ENCODE measurements around the gene SNRNP70.
A peak's percentile ranks its signal among the peaks of the same experiment; 100 is the strongest.
"Not testable (repeated sequence)": the region's sequence is repeated elsewhere in the genome, so short reads cannot be mapped to it uniquely, and the experiment has no call there.

Gene SNRNP70

DNA sequence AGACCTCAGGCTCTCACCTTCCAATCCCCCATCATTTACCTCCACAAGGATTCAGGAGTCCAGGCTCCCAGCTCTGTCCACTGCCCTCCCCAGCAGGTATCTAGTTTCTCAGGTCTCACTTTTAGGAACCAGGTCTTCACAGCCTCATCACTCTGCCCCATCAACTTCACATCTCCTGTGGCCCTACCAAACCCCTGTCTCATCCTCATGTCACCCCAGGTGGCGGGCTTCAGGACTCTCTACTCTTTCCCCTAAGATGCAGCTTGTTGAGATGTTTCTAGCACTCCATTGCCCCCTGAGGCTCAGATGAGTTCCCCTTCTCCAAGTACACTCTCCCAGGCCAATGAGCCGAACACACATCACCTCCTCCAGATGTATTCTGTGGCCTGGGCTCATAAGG lies 35.6 kb downstream of the SNRNP70 start:
- DNase-seq (ENCODE audit: low read depth), result no peak

DNA sequence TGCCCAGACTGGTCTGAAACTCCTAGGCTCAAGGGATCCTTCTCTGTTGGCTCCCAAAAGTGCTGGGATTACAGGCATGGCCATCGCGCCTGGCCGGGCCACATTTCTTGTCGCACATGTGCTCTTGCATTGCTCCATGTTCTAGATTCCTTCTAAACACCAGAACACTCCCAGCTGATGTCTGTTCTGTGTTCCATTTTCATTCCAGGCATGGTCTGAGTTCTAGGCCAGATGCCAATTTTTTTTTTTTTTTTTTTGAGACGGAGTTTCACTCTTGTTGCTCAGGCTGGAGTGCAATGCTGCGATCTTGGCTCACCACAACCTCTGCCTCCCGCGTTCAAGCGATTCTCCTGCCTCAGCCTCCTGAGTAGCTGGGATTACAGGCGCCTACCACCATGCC lies 36.6 kb downstream of the SNRNP70 start:
- DNase-seq (ENCODE audit: low read depth), result not testable (repeated sequence)

DNA sequence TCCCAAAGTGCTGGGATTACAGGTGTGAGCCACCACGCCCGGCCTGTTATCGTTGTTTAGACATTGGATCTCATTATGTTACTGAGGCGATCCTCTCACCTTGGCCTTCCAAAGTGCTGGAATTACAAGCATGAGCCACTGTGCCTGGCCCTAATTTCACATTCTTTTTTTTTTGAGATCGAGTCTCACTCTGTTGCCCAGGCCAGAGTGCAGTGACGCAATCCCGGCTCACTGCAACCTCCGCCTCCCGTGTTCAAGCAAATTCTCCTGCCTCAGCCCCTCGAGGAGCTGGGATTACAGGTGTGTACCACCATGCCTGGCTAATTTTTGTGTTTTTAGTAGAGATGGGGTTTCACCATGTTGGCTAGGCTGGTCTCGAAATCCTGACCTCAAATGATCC lies 38.0 kb downstream of the SNRNP70 start:
- DNase-seq (ENCODE audit: low read depth), result not testable (repeated sequence)

DNA sequence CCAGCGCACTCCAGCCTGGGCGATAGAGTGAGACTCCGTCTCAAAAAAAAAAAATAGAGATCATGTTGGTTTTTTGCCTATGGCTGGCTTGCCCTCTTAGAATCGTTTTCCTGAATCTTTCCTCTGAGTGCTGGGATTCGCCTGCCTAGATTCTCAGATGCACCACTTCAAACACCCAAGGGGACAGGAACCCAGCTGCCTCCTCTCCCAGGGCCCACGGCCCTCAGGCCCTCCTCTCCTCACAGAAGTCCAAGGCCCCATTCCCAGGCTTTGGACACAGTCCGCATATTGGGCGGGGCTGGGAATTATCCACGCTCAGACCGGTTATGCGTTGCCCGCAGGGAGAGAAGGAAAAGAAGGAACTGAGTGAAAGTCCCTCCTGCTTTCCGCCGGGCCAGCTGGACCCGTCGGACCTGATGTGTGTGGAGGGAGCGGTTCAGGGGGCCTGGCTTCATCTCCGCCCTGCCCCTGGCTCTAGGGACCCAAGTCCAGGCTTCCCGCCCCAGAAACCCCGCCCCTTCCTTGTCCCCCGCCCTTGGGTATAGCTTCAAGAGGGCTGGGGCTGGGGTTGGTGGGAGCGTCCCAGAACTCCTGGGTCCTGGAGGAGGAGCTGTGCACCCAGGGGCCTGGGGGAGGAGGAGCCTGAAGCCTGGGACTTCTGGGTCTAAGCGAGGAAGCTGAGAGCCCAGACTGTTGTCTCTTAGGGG lies 39.9 kb downstream of the SNRNP70 start:
- DNase-seq (ENCODE audit: low read depth), result no peak

DNA sequence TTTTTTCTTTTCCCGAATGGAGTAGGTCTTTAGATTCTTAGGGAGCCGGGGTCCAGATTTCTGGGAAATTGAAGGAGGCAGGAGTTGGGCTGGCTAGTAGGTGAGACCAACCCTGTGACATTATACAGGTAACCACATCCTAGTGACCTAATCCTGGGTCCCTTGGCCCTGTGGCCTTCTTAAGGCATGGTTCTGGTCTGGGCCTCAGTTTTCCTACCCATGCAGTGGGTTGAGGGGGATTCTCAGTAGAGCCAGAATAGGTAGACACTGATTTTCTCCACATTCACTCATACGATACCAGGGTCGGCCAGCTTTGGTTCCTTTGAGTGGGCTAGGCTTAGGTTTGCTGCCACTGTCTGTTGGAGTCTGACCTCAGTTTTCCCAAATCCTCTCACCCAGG lies 41.3 kb downstream of the SNRNP70 start:
- DNase-seq (ENCODE audit: low read depth), result no peak

DNA sequence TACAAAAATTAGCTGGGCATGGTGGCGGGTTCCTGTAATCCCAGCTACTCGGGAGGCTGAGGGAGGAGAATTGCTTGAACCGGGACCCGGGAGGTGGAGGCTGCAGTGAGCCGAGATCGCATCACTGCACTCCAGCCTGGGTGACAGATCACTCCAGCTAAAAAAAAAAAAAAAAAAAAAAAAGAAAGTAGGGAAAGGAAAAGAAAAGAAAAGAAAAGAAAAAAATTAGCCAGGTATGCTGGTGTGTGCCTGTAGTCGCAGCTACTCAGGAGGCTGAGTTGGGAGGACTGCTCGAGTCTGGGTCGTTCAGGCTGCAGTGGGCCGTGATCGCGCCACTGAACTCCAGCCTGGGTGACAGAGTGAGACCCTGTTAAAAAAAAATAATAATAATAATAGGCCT lies 42.0 kb downstream of the SNRNP70 start:
- DNase-seq (ENCODE audit: low read depth), result not testable (repeated sequence)

DNA sequence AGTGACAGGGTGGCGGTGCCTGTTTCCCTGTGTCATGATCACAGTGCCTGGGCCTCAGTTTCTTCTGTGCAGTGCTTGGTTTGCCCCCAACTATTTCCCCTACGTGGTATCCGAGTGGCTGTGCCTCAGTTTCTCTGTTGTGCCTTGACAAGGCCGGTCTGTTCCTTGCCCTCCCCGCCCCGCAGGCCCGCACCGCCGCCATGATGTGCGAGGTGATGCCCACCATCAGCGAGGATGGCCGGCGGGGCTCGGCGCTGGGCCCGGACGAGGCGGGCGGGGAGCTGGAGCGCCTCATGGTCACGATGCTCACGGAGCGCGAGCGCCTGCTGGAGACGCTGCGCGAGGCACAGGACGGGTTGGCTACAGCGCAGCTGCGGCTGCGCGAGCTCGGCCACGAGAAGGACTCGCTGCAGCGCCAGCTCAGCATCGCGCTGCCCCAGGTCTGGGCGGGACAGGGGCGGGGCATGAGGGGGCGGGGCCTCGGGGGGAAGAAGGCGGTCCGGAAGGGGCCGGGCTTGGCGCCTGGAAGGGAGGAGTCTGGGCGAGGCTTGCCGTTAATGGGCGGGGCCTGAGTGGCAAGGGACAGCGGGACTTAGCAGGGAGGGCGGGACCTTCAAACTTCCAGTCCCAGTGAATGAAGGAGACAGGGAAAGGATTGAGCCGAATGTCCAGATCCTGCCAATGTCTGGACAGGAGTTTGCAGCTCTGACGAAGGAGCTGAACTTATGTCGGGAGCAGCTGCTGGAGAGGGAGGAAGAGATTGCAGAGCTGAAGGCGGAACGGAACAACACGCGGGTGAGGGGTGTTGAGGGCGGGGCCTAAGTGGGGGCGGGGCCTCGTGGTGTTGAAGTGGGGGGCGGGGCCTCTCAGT lies 42.7 kb downstream of the SNRNP70 start:
- DNase-seq (ENCODE audit: low read depth), result peak; percentile 96

DNA sequence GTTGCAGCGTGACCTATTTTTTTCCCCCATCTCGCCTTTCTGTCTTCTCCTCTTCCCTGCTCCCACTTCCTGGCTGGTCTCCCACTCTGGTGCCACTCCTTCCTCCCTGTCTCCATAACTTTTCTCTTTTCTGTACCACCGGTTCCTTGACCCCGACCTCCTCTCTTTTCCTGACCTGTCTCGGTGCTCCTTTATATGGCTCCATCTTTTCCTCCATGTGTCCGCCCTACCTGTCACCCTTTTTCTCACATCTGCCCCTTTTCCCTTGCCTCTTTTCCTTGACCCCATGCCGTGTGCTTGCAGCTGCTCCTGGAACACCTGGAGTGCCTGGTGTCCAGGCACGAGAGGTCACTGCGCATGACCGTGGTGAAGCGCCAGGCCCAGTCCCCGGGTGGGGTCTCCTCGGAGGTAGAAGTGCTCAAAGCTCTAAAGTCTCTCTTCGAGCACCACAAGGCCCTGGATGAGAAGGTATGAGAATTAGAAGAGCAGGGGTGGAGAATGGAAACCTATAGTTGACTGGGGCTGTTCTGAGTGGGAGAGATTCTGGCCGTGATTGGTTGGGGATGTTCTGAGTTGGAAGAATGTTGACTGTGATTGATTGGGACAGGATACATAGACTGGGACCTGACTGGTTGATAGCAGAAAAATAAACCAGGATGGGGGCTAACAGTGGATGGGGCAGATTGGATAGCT lies 43.4 kb downstream of the SNRNP70 start:
- DNase-seq (ENCODE audit: low read depth), result no peak

DNA sequence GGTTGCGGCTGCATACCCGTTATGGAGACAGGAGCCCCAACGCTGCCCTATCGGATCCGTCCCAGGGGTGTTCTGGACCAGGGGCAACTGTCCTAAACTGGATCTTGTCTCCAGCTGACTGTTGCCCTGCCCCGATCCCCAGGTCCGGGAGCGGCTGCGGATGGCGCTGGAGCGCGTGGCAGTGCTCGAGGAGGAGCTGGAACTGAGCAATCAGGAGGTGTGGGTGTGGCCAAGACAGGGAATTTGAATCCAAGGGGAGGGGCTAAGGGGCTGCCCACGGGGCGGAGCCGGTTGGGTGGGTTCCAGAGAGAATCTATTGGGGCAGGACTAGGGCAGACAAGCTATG lies 44.0 kb downstream of the SNRNP70 start:
- DNase-seq (ENCODE audit: low read depth), result no peak

DNA sequence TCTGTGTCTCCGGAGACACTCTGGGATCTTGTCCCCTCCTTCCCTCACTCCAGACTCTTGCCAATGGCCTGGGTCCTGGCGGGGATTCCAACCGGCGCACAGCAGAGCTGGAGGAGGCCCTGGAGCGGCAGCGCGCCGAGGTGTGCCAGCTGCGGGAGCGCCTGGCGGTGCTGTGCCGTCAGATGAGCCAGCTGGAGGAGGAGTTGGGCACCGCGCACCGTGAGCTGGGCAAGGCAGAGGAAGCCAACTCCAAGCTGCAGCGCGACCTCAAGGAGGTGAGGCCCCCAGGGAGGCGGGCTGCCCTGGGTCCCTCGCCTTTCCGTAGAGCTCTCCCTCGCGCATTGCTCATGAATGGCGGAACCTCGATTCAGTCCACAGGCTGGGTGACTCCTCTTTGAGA lies 45.1 kb downstream of the SNRNP70 start:
- DNase-seq (ENCODE audit: low read depth), result no peak

DNA sequence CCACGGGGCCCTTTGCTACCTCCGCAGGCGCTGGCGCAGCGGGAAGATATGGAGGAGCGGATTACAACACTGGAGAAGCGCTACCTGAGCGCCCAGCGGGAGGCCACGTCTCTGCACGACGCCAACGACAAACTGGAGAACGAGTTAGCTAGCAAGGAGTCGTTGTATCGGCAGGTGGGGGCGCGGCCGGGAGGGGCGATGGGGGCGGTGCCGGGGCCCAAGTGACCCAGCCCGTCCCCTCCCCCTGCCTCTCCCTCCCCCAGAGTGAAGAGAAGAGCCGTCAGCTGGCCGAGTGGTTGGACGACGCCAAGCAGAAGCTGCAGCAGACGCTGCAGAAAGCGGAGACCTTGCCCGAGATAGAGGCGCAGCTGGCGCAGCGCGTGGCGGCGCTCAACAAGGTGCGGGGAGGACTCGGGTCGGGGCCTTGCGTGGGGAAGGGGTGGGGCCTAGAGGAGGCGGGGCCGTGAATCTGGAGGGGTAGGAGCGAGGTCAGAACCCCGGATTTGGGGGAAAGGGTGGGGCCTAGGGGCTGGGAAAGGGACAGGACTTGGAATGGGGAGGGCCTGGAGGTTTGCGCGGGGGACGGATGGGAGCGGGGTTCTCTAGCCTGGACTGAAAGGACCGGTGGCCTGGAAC lies 47.8 kb downstream of the SNRNP70 start:
- DNase-seq (ENCODE audit: low read depth), result no peak

DNA sequence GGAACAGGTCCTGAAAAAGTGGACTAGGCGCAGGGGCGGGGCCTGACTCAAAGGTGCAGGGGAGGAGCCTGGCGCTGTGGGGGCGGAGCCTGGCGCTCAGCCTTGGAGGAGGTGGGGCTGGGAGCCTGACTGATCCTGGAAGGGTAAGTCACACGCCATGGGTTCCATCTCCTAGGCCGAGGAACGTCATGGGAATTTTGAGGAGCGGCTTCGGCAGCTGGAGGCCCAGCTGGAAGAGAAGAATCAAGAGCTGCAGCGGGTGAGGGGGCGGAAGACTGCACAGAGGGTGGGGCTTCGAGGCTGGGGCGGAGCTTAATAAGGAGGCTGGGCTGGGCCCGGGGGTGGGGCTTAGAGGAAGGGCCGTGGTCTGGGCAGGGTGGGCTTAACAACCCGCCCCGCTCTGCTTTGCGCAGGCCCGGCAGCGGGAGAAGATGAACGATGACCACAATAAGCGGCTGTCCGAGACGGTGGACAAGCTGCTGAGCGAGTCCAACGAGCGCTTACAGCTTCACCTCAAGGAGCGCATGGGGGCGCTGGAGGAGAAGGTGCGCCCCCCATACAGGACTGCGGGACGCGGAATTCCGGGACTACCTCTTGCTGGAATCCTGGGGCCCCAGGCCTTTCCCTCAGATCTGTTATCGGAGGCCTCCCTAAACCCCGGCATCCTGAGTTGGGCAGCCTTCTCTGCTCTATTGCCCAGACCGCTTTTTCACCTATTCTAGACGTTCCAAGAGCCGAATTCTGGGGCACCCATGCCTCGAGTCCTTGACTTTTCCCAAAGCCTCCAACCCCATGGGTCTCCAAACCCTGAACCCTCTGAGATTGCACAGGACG lies 48.6 kb downstream of the SNRNP70 start:
- peak; percentile 13 for DNase-seq (ENCODE audit: low read depth)

DNA sequence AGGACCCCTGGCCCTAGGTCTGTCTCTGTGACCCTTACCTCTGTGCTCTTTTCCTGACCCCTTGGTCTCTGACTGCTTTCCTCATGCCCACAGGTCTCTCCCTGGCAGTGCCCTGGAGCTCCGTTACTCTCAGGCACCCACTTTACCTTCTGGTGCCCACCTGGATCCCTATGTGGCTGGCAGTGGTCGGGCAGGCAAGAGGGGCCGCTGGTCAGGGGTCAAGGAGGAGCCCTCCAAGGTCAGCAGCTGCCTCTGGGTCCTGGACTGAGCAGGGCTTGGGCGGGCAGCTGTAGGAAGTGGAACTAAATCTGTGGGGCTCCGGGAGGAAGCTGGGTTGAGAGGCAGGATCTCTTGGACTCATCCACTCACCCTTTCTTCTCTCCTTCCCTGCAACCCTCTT lies 50.4 kb downstream of the SNRNP70 start:
- no peak for DNase-seq (ENCODE audit: low read depth)

DNA sequence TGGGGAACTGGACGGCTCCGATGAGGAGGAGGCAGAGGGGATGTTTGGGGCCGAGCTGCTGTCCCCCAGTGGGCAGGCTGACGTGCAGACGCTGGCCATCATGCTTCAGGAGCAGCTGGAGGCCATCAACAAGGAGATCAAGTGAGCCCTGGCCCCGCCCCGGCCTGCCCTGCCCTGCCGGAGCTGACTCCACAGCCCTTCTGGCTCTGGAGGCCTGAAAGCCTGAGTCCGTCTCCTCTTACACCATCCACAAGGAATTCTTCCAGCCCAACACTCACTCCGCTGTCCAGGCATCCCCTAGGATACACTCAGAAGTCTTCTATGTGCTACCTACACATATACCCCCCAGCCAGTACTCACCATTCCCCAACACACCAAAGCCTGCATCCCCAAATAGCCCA lies 51.5 kb downstream of the SNRNP70 start:
- no peak for DNase-seq (ENCODE audit: low read depth)

DNA sequence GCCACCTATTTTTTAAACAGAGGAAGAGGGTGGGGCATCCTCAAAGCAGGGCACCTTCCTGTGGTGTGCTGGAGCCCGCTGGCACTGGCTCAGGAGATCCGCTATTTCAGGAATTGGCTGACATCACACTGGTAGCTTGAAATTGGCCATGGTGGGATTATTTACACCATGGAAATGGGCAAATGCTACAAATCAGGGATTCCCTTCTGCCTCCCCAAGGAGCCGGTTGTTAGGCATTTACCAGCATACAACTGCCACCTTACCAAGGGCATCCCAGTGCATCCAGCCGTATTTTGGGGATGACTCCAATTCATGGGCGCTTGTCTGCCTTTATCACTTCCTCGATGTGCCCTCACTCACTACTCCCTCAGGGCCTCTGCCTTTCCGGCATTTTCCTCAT lies 55.7 kb downstream of the SNRNP70 start:
- no peak for DNase-seq (ENCODE audit: low read depth)

DNA sequence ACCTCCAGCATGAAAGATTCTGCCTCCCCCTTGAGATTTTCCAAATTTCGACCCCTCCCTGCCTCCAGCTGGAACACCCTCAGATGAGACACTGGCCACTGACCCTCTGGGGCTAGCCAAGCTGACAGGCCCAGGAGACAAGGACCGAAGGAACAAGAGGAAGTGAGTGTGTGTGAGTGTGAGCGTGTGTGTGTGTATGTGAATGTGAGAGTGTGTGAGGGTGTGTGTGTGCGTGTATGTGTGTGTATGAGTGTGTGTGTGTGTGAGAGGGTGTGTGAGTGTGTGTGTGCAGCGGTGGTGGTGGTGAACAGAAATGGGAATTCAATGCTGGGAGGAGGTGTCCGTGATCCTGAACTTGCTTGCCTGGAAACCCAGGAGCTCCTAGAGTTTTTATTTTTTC lies 56.1 kb downstream of the SNRNP70 start:
- DNase-seq (ENCODE audit: low read depth), result no peak

DNA sequence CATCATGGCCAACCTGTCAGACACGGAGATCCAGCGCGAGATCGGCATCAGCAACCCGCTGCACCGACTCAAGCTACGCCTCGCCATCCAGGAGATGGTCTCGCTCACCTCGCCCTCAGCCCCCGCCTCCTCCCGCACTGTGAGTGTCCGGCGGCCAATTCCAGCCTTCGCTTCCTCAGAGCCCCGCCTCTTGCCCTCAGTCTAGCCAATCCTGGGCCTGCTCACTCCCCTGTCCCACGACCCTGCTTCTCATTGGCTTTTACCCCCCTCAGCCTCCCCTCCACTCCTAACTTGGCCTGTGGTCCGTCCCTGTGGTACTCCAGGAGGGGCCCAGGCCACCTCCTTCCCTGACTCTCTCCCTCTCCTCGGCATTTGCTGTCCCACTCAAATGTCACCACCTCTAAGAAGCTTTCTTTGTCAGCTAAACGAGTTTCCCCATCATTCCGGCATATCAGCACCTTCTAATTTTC lies 57.6 kb downstream of the SNRNP70 start:
- DNase-seq (ENCODE audit: low read depth), result peak; percentile 86

DNA sequence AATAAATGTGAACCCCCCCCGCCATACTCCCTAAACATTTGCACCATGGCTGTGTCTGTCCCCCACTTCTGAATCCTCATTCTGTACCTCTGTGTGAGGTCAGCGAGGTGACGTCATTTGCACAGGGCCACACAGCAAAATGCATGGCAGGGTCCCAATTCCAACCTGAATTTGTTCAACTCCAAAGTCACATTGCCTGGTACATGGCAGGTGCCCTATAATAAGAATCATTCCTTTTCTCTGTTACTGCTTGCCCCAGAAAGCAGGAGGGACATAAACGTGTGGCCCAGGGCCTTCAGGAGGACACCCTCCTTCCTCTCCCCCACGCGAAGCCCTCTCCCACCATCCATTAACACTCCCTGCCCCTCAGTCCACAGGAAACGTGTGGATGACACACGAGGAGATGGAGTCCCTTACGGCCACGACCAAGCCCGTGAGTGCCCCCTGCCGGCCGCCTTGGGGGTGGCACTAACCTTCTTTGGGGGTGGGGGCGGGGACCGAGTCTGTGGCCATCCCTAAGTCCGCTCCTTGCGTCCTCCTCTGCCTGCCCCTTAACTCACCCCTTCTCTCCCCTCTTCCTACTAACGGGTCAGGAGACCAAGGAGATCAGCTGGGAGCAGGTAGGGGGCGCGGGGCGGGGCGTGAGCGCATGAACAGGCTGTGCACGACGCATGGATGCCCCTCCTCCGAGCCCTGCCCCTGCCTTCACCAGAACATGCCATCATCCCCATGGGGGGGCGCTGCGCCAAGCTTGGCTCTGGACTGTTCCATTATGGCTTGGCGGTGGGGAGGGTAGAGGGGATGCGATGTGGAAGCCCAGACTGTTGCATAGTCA lies 60.5 kb downstream of the SNRNP70 start:
- DNase-seq (ENCODE audit: low read depth), result peak; percentile 69

DNA sequence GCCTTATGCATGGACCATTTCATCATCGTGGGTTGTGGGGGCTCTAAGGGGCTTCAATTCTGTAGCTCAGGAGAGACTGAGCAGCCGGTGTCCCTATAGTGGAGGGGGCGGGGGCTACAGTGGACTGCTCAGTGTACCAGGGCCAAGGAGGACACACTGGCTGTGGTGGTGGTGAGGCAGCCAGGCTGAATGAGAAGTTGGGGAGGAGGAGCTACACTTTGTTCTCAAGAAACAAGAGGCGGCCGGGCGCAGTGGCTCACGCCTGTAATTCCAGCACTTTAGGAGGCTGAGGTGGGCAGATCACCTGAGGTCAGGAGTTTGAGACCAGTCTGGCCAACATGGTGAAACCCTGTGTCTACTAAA lies 61.1 kb downstream of the SNRNP70 start:
- not testable (repeated sequence) for DNase-seq (ENCODE audit: low read depth)

DNA sequence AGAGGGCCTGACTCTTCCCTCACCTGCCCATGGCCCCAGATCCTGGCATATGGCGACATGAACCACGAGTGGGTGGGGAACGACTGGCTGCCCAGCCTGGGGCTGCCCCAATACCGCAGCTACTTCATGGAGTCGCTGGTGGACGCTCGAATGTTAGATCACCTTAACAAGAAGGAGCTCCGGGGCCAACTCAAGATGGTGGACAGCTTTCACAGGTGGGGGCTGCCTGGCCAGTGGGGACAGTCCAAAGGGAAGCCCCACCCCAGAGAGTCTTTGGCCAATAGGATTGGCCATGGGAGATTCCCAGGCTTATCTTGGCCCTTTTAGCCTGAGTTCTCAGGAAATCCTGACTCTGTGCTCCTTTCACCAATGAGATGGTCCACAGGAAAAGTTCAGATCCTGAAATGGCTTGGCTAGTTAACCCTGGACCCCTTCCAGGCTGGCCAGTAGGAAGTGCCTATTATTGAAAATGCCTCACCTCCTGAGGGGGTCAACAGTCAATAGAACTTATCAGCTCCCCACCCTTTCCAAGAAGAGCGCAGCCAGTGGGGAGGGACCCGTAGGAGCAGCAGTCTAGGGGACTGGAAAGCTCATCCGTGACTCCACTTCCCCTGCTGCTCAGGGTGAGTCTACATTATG lies 62.9 kb downstream of the SNRNP70 start:
- DNase-seq (ENCODE audit: low read depth), result no peak
